Psoas muscle (tissue), 8 donors: ENCODE results near the gene KLHL26. TPM values are rescaled to one million over a fixed set of nuclear protein-coding genes. Genes with fewer than 3 reads are reported as not detected.
A peak's percentile ranks its signal among the peaks of the same experiment; 100 is the strongest.

ENCODE experiments used
- ATAC-seq, 4 donors: fragments of 200-7000 bp; cut with Tn5 transposase; one replicate each; pipeline ENCODE4 v1.9.1; 2020; ENCODE audit warnings: moderate library complexity in 3 of 4, mild to moderate bottlenecking in 2 of 4
- DNase-seq, 2 donors: peaks; one replicate each; pipeline ENCODE4 v3.0.0-alpha.2; 2020
- H3K27ac ChIP-seq: fragments of 200-600 bp; one replicate; pipeline ENCODE4 v1.8.0; 2022
- H3K27me3 ChIP-seq, 3 donors: fragments of 200-600 bp in 1 of 3; one replicate each; pipeline versions ENCODE4 v1.6.1 to v1.8.0; 2013 to 2022; ENCODE audit warnings: low read length in 2 of 3, mild to moderate bottlenecking in 2 of 3, moderate library complexity in 1 of 3; ENCODE audit not compliant: insufficient read depth in 3 of 3
- H3K36me3 ChIP-seq, 2 donors: fragments of 200-600 bp in 1 of 2; one replicate each; pipeline versions ENCODE4 v1.6.1 to v1.8.0; 2013 to 2022; ENCODE audit warnings: low read depth in 1 of 2, mild to moderate bottlenecking in 1 of 2, moderate library complexity in 1 of 2; ENCODE audit not compliant: insufficient read depth in 1 of 2
- H3K4me1 ChIP-seq: fragments of 200-600 bp; one replicate; pipeline ENCODE4 v1.8.0; 2022
- H3K4me3 ChIP-seq: fragments of 200-600 bp; one replicate; pipeline ENCODE4 v1.8.0; 2022; ENCODE audit warnings: mild to moderate bottlenecking
- H3K9me3 ChIP-seq: fragments of 200-600 bp; one replicate; pipeline ENCODE4 v1.8.0; 2022
- WGBS, 3 donors: extraction: QIAGEN DNeasy Blood & Tissue Kit; methylation state at CpG; one replicate each; pipeline versions ENCODE4 v1.1.6 to v1.1.7; 2013; 5-methylcytosine and 5-hydroxymethylcytosine counted together
- intact Hi-C, 2 donors: fragments of 100-400 bp; cut with DNase I; formaldehyde crosslinking; loops; one replicate each; pipeline versions ENCODE4 v1.11.0 to v1.14.2; 2022
- polyA plus RNA-seq, 3 donors: library from polyadenylated mRNA; stranded (reverse); fragments of 200-250 nt; gene quantifications; one replicate each; pipeline ENCODE4 v1.2.3, GENCODE V29; 2013
- total RNA-seq, 4 donors: library from RNA; stranded (reverse); fragmentation: NEBNext Ultra II Directional in 2 of 4; extraction: Animal tissue kit (Norgen Biotek cat#: 25700) in 2 of 4; gene quantifications; one replicate each; pipeline versions ENCODE4 v1.2.1 to v1.2.4, GENCODE V29; 2021 to 2023
- TF ChIP-seq, protein P1 (sequence below): fragments of 200-600 bp; IDR thresholded peaks from one replicate; pipeline ENCODE4 v1.8.0; 2022; ENCODE audit warnings: antibody characterized with exemption
- donor health status: healthy with polysubstance abuse.
- donor health status: DM: no; HTN: no; CAD: no; lungs with moderate emphysema.
- donor health status: Bipolar disorder and iron deficiency.
- donor health status: healthy.
- donor health status: DM: yes; HTN: yes; CAD: no.
- donor health status: DM: no; HTN: no; CAD: no.
- donor health status: DM: no; HTN: no; CAD: no.
- donor health status: DM: yes; HTN: yes; CAD: no.

Gene KLHL26
- total and polyA plus RNA-seq, 7 donors = 3.1 to 9.9 (median 5.2) TPM

DNA sequence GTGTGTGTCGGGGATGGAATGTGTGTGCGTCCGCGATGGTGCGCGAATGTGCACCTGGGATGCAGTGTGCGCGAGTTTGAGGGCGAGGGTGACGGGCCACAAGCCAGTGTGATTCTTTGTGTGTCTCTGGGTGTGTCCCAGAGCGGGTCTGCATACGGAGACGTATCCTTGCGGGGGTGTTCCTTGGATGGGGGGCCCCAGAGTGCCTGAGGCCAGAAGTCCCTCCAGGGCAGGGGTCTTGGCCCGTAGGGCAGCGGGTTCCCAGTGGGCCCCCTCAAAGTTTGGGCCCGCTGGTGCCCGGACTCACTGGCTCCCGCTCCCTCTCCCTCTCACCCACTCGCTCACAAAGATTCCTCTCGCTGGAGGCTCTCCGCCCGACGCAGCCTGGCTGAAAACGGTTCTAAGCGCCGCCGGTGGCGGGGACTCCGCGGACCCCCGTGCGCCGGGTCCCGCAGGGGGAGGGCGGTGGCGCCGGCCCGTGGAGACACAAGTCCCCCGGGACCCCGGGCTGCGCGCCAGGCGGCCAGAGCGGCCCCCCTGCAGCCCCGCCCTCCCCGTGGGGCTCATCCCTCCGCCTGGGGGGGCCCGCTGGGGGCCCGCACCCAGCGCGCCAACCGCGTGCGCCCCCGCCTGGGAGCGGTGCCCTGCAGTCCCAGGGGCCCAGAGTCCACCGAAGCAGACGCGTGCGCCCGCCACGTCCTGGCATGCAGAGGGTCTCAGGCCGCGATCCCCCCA lies 31.1 kb upstream of the KLHL26 start:
- no peaks in the 10 kb centered on the region for H3K9me3 ChIP-seq
- H3K36me3 ChIP-seq = no peaks in the 10 kb centered on the region
- H3K4me3 ChIP-seq = peak overlapping the region; percentile 50
- ATAC-seq (peak in 2 of 4 donors; percentile 6 to 17), DNase-seq (no peak)
- peaks cover 10% of the 10 kb centered on the region for H3K4me1 ChIP-seq
- H3K27ac ChIP-seq = no peak overlapping the region
- intact Hi-C loops = no loop called here
- peaks cover 0 to 70% (median 29%) of the 10 kb centered on the region in 3 donors for H3K27me3 ChIP-seq
- TF ChIP-seq, protein P1, sequence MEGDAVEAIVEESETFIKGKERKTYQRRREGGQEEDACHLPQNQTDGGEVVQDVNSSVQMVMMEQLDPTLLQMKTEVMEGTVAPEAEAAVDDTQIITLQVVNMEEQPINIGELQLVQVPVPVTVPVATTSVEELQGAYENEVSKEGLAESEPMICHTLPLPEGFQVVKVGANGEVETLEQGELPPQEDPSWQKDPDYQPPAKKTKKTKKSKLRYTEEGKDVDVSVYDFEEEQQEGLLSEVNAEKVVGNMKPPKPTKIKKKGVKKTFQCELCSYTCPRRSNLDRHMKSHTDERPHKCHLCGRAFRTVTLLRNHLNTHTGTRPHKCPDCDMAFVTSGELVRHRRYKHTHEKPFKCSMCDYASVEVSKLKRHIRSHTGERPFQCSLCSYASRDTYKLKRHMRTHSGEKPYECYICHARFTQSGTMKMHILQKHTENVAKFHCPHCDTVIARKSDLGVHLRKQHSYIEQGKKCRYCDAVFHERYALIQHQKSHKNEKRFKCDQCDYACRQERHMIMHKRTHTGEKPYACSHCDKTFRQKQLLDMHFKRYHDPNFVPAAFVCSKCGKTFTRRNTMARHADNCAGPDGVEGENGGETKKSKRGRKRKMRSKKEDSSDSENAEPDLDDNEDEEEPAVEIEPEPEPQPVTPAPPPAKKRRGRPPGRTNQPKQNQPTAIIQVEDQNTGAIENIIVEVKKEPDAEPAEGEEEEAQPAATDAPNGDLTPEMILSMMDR = no peak
- 9 to 14% (median 12%) methylated on average over 42 to 65 of the region's 65 CpGs for WGBS, 3 donors

DNA sequence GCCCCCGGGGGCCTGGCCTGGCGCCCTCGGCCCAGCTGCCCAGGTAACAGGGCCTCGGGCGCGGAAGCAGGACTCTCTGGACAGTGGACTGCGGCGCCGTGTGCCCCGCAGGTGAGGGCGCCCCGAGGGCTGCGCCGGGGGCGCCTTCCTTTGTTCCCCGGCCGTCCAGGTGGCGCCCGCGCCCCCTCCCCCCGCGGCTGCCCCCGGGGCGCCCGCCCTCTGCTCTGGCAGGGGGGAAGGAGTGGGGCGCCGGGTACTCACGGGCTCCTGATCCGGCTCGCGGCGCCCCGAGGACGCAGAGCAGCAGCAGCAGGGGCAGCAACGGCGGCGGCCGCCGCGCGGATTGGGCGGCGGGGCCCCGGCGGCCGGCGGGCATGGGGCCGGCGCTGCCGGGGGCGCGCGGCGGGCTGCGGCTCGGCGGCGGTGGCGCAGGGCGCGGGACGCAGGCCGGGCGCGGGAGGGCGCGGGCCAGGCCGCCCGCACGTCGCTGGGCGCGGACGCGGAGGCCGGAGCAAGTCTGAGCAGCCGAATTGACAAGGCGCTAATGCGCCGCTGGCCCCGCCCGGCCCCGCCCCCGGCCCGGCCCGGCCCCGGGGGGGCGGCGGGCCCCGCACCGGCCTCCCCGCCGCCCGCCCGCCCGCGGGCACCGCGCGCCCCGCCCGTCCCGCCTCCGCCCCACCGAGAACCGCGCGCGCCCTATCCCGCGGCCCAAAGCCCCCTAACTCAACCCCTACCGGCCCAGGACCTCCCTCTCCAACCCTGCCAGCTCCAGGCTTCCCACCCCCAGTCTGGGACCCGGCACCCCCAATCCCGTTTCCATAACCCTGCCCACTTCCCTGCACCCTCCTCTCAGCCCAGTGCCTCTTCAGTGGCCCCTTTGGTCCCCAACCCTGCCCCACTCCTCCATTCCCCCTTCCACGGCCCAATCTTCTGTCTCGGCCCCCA lies 30.3 kb upstream of the KLHL26 start, which contains the start of gene CRLF1:
CRLF1 (minus strand) TSS at position 519 of the 945 bp plus-strand sequence; CDS start at position 376, 143 bp downstream.
- TF ChIP-seq, protein P1 = no peak
- intact Hi-C loops = no loop called here
- peak in 1 of 4 donors; percentile 36 for ATAC-seq
- Histone ChIP-seq H3K27ac (no peak within 1 kb of the TSS), H3K36me3 (no peaks in the 10 kb centered on the region), H3K4me3 (peak within 1 kb of the TSS; percentile 50), H3K9me3 (no peaks in the 10 kb centered on the region), H3K27me3 (peaks cover 0 to 79% (median 32%) of the 10 kb centered on the region in 3 donors), H3K4me1 (peaks cover 11% of the 10 kb centered on the region)
- DNase-seq = peak in 1 of 2 donors; percentile 45
- WGBS, 3 donors = 1 to 4% (median 2%) methylated on average over 5 to 116 of the region's 116 CpGs

DNA sequence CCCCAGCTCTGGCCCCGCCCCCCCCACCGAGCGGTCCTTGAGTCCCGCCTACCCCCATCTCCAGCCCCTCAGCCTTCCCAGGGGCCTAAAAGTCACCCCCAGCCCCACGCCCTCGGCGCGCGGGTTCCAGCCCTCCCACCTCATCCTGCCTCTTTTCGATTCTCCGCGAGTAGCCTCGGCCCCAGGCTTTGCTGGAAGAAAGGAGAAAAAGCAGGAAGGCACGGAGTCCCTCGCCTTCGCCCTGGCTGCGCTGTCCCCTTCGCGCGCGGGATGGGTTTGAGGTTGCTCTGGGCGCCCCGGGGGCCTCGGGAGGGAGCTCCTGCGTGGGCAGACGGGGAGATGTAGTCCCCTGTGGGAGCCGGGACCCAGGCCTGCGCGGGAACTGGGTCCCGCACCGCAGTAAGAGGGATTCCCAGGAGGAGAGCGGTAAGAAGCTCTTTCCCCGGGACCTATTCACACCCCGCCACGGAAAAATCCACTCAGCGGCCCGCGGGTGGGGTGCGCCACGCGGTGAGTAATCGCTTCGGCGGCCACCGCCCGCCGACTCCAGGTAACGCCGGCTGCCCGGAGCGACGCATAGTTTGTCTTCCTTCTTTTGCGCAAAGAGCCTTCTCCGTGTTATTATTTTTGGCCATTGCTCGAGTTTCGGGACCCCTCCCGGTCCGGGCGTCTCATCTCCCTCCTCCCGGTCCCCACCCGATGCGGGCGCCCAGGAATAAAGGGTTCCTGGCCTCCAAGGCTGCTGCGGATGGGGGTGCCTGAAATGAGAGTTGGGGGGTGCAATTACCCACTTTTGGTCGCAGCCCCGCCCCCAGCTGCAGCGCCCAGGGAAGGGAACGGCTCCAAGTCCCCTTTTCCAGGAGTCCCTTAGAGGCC lies 29.4 kb upstream of the KLHL26 start:
- WGBS, 3 donors = 3% methylated on average over 63 to 68 of the region's 68 CpGs
- Histone ChIP-seq H3K36me3 (no peaks in the 10 kb centered on the region), H3K27me3 (peaks cover 0 to 88% (median 40%) of the 10 kb centered on the region in 3 donors), H3K4me3 (peak overlapping the region; percentile 50), H3K9me3 (no peaks in the 10 kb centered on the region), H3K4me1 (peaks cover 19% of the 10 kb centered on the region), H3K27ac (no peak overlapping the region)
- DNase-seq = peak in 1 of 2 donors; percentile 72
- ATAC-seq = peak in 2 of 4 donors; percentile 24 to 43
- TF ChIP-seq, protein P1 = no peak
- intact Hi-C loops = no loop called here

DNA sequence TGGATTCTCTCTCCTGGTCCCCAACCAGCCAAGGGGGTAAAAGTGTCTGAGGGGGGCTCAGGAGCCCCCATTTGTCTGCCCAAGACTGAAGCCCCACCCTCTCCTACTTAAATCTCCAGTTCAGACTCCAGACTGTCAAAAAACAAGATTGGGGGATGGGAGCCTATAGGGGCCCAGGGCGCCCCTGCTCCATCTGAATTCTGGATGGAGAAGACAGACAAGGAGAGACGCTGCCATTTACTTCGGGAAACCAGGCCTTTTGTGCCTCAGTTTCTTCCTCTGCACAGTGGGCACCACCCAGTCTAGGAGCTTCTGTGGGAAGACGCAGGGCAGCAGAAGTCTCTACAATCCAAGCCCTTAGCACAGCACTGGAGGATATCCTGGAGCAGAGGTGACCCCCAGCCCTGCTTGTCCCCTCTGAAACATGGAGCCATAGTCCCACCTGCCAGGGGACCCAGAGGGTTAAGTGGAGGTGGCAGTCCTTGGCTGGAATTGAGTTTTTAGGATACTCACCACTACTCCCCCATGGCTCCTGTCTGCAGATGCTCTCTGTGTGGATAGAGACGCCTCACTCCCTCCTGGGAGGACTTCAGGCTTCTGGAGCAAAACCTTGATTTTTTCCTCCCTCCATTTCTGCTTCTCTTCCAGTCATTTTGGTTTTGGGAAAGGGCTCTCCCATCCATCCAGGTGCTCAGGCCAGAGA lies 28.6 kb upstream of the KLHL26 start:
- TF ChIP-seq, protein P1 = no peak
- no peaks in the 10 kb centered on the region for H3K9me3 ChIP-seq
- no peak overlapping the region for H3K27ac ChIP-seq
- WGBS, 3 donors = 43 to 59% (median 58%) methylated on average over 5 of the region's 5 CpGs
- ATAC-seq = no peak
- intact Hi-C loops = no loop called here
- peak overlapping the region; percentile 50 for H3K4me3 ChIP-seq
- H3K27me3 ChIP-seq = peaks cover 0 to 92% (median 47%) of the 10 kb centered on the region in 3 donors
- no peaks in the 10 kb centered on the region for H3K36me3 ChIP-seq
- H3K4me1 ChIP-seq = peaks cover 21% of the 10 kb centered on the region
- DNase-seq = peak in 1 of 2 donors; percentile 32
